Heart right ventricle (tissue), 16 donors: ENCODE data around the gene EEF1E1. TPM values are rescaled to one million over a fixed set of nuclear protein-coding genes. Genes with fewer than 3 reads are reported as not detected.

Experiments
- ATAC-seq, 8 donors: fragments of 200-7000 bp; cut with Tn5 transposase; one replicate each; pipeline ENCODE4 v1.9.1; 2020; ENCODE audit warnings: mild to moderate bottlenecking in 8 of 8, moderate library complexity in 8 of 8, moderate number of reproducible peaks in 1 of 8
- DNase-seq, 2 donors: peaks; one replicate each; pipeline ENCODE4 v3.0.0-alpha.2; 2020
- H3K27ac ChIP-seq, 10 donors: fragments of 200-600 bp; sonication (generic) in 2 of 10; one replicate each; pipeline versions ENCODE4 v1.5.0 to v1.8.0; 2020 to 2022; ENCODE audit warnings: mild to moderate bottlenecking in 3 of 10
- H3K27me3 ChIP-seq, 7 donors: fragments of 200-600 bp; one replicate each; pipeline ENCODE4 v1.8.0; 2021 to 2022; ENCODE audit warnings: mild to moderate bottlenecking in 2 of 7
- H3K36me3 ChIP-seq, 9 donors: fragments of 200-600 bp; sonication (generic) in 1 of 9; one replicate each; pipeline versions ENCODE4 v1.5.0 to v1.8.0; 2020 to 2022; ENCODE audit warnings: mild to moderate bottlenecking in 2 of 9
- H3K4me1 ChIP-seq, 9 donors: fragments of 200-600 bp; sonication (generic) in 1 of 9; one replicate each; pipeline versions ENCODE4 v1.5.0 to v1.8.0; 2020 to 2022; ENCODE audit warnings: mild to moderate bottlenecking in 4 of 9
- H3K4me3 ChIP-seq, 10 donors: fragments of 200-600 bp; sonication (generic) in 2 of 10; one replicate each; pipeline versions ENCODE4 v1.5.0 to v1.8.0; 2020 to 2022; ENCODE audit warnings: mild to moderate bottlenecking in 7 of 10, moderate library complexity in 2 of 10
- H3K9me3 ChIP-seq, 11 donors: fragments of 200-600 bp in 10 of 11; sonication (generic) in 2 of 11; one replicate each; pipeline versions ENCODE4 v1.5.0 to v1.8.0; 2013 to 2022; ENCODE audit warnings: mild to moderate bottlenecking in 2 of 11, control low read depth in 1 of 11, moderate library complexity in 1 of 11
- WGBS, 2 donors: extraction: QIAGEN DNeasy Blood & Tissue Kit; methylation state at CpG; one replicate each; pipeline ENCODE4 v1.1.7; 2013; ENCODE audit warnings: inconsistent platforms in 1 of 2; 5-methylcytosine and 5-hydroxymethylcytosine counted together
- intact Hi-C, 10 donors: fragments of 100-400 bp; cut with DNase I; formaldehyde crosslinking; loops; one replicate each; pipeline versions ENCODE4 v1.11.1 to v1.14.2; 2022
- polyA plus RNA-seq, 2 donors: library from polyadenylated mRNA; stranded (reverse); fragments of 200-250 nt; gene quantifications; one replicate each; pipeline ENCODE4 v1.2.3, GENCODE V29; 2013
- total RNA-seq, 10 donors: library from RNA; stranded (reverse); fragmentation: NEBNext Ultra II Directional in 3 of 10; extraction: Animal tissue kit (Norgen Biotek cat#: 25700) in 3 of 10; gene quantifications; one replicate each; pipeline versions ENCODE4 v1.2.1 to v1.2.4, GENCODE V29; 2021 to 2023
- TF ChIP-seq, protein P1 (sequence below), 9 donors: fragments of 200-600 bp; sonication (generic) in 2 of 9; IDR thresholded peaks; one replicate each; pipeline versions ENCODE4 v1.5.0 to v1.8.0; 2021 to 2022; ENCODE audit warnings: antibody characterized with exemption in 9 of 9, mild to moderate bottlenecking in 5 of 9, moderate library complexity in 1 of 9
- donor health status: Arrhythmogenic right ventricular cardiomyopathy.
- donor health status: ischemic (EF 13 %, LVEDD 7.1; RV severe dilation, severe dysfunction).
- donor health status: healthy with polysubstance abuse.
- donor health status: DM: no; HTN: yes; CAD: no.
- donor health status: DM: no; HTN: no; CAD: no.
- donor health status: ischemic (EF 25% LVEDD 6.9; RV normal size, moderate dysfunction).
- donor health status: ischemic (EF 25% LVEDD 5.7; RV mildly dilated, moderate dysfunction).
- donor health status: healthy.
- donor health status: DM: yes; HTN: yes; CAD: no.
- donor health status: Ischemic cardiomyopathy.
- donor health status: ischemic (EF 35%, LVEDD 5.7; RV mildly dilated, moderate dysfunction).
- donor health status: nonischemic (EF 11% LVEDD 7.7; RV severe dilation, severe dysfunction).
- donor health status: DM: yes; HTN: yes; CAD: no.
- donor health status: PGD.
- donor health status: ischemic (EF 29% LVEDD 5.4; RV normal size, mild dysfunction).
- donor health status: nonischemic (EF 23%, LVEDD 6.1; RV moderate dilation, normal function).

Gene EEF1E1
- total and polyA plus RNA-seq, 12 donors = 10.0 to 43.8 (median 13.3) TPM

DNA sequence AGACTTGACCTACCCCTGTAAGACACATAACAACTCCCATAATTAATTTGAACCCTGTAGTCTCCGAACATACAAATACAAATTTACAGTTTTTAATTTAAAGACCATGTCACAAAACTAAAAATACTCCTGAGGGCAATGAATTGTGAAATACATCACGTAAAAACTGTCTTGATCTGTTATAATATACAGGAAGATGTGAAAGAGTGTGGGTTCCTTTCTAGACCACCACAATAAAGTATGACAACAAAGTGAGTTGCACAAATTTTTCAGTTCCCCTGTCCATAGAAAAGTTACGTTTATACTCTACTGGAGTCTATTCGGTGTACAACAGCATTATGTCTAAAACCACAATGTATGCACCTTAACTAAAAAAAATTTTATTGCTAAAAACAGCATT lies 27.2 kb downstream of the EEF1E1 start:
- Histone ChIP-seq H3K4me1 (peaks cover 0 to 18% (median 0%) of the 10 kb centered on the region in 9 donors), H3K4me3 (no peak overlapping the region), H3K36me3 (peaks cover 0 to 7% (median 0%) of the 10 kb centered on the region in 9 donors), H3K9me3 (no peaks in the 10 kb centered on the region), H3K27ac (no peak overlapping the region), H3K27me3 (no peaks in the 10 kb centered on the region)
- 91 to 93% methylated on average over 4 of the region's 4 CpGs for WGBS, 2 donors
- DNase-seq = no peak
- ATAC-seq = no peak
- intact Hi-C loops = no loop called here
- TF ChIP-seq, protein P1, sequence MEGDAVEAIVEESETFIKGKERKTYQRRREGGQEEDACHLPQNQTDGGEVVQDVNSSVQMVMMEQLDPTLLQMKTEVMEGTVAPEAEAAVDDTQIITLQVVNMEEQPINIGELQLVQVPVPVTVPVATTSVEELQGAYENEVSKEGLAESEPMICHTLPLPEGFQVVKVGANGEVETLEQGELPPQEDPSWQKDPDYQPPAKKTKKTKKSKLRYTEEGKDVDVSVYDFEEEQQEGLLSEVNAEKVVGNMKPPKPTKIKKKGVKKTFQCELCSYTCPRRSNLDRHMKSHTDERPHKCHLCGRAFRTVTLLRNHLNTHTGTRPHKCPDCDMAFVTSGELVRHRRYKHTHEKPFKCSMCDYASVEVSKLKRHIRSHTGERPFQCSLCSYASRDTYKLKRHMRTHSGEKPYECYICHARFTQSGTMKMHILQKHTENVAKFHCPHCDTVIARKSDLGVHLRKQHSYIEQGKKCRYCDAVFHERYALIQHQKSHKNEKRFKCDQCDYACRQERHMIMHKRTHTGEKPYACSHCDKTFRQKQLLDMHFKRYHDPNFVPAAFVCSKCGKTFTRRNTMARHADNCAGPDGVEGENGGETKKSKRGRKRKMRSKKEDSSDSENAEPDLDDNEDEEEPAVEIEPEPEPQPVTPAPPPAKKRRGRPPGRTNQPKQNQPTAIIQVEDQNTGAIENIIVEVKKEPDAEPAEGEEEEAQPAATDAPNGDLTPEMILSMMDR (IDR thresholded peaks at IDR 0.05) = no peak

DNA sequence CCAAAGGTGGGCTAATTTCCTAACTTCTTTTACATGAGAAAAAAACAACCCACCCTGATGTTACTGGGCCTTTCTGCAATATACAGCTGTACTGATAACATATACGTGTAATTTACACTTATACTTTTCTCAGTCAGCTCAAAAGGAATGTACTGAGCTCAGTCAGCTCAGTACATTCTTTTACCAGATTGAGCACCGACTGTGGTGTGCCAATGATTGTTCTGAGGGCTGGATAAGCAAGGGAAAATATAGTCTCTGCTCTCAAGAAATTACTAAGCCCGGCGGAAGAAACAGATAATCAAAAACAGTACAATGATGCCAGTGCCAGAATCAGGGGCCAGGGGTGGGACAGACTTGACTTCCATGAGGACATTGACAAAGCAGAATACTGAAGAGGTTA lies 28.1 kb downstream of the EEF1E1 start:
- ATAC-seq (peak in 4 of 8 donors; percentile 56 to 75 (median 62)), DNase-seq (no peak)
- intact Hi-C loops = no loop called here
- H3K4me3 ChIP-seq = no peak overlapping the region
- WGBS, 2 donors = 31 to 35% methylated on average over 4 of the region's 4 CpGs
- no peaks in the 10 kb centered on the region for H3K27me3 ChIP-seq
- peaks cover 0 to 14% (median 0%) of the 10 kb centered on the region in 9 donors for H3K4me1 ChIP-seq
- TF ChIP-seq, protein P1 (IDR thresholded peaks at IDR 0.05) = no peak
- H3K9me3 ChIP-seq = no peaks in the 10 kb centered on the region
- H3K27ac ChIP-seq = peak overlapping the region in 2 of 10 donors; percentile 6 to 41
- H3K36me3 ChIP-seq = peaks cover 0 to 5% (median 0%) of the 10 kb centered on the region in 9 donors

DNA sequence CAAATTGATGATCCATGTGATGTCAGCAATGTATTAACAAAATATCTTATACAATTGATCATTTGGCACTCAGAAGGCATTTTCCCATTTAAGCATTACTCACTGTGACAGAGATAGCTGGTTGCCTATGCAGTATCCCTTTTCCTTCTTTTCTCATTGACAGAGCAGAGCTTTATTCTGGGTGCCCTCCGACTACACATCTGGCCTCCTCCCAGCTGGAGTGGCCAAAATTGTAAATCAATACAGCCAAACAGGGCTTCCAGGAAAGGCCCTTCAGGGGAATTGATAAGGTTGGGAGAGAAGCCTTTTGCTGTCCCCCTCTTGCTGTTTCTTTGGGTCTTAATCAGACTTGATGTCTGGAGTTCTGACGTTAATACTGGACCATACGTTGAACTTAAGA lies 28.6 kb downstream of the EEF1E1 start:
- ATAC-seq (no peak), DNase-seq (no peak)
- intact Hi-C loops = no loop called here
- Histone ChIP-seq H3K36me3 (peaks cover 0 to 5% (median 0%) of the 10 kb centered on the region in 9 donors), H3K27me3 (no peaks in the 10 kb centered on the region), H3K4me3 (no peak overlapping the region), H3K9me3 (no peaks in the 10 kb centered on the region), H3K4me1 (peaks cover 0 to 14% (median 0%) of the 10 kb centered on the region in 9 donors), H3K27ac (peak overlapping the region in 1 of 10 donors; percentile 41)
- TF ChIP-seq, protein P1 (IDR thresholded peaks at IDR 0.05) = no peak
- 38 to 70% methylated on average over 3 of the region's 3 CpGs for WGBS, 2 donors

DNA sequence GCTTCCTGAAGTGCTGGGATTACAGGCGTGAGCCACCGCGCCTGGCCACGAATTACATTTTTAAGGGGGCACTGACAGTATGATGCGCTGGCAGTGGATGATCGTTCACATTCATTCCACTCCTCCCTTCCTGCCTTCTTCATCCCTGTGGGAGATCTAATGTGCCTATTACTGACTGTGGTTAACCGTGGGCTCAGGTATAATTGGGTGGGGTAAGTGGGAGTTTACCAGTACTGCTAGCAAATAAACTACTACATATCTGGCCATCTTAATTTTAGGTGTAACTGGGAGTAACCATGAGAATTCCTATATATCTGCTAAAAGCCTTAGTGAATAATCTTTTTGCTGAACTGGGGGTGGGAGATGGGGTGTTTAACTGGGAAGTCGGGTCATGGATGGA lies 31.6 kb downstream of the EEF1E1 start:
- 91% methylated on average over 8 of the region's 8 CpGs for WGBS, 2 donors
- TF ChIP-seq, protein P1 (IDR thresholded peaks at IDR 0.05) = no peak
- intact Hi-C loops = no loop called here
- no peak overlapping the region for H3K27ac ChIP-seq
- H3K4me1 ChIP-seq = peaks cover 0 to 14% (median 0%) of the 10 kb centered on the region in 9 donors
- ATAC-seq = no peak
- H3K4me3 ChIP-seq = no peak overlapping the region
- no peaks in the 10 kb centered on the region for H3K36me3 ChIP-seq
- H3K9me3 ChIP-seq = no peaks in the 10 kb centered on the region
- no peak for DNase-seq
- no peaks in the 10 kb centered on the region for H3K27me3 ChIP-seq
